OCI-LY1 (cell line): Measurements from ENCODE around the gene BLOC1S1.

Experiments used
- H2AFZ ChIP-seq: fragments of 200-600 bp; sonication (generic), shearing (Covaris generic); 2 replicates; pipeline ENCODE4 v1.6.0; 2014; ENCODE audit warnings: antibody characterized with exemption, mild to moderate bottlenecking, low read length
- H3F3A ChIP-seq: fragments of 200-600 bp; sonication (generic), shearing (Covaris generic); 2 replicates; pipeline ENCODE4 v1.6.0; 2014; ENCODE audit warnings: mild to moderate bottlenecking, antibody characterized with exemption, low read length, moderate library complexity; ENCODE audit not compliant: insufficient read depth
- H3K27ac ChIP-seq: fragments of 200-600 bp; sonication (generic); 2 replicates; pipeline ENCODE4 v1.5.1; 2014; ENCODE audit warnings: low read length, mixed run types, mild to moderate bottlenecking, low read depth; ENCODE audit not compliant: poor library complexity, severe bottlenecking
- H3K27me3 ChIP-seq: fragments of 200-600 bp; sonication (generic); 2 replicates; pipeline ENCODE4 v1.6.0; 2014; ENCODE audit warnings: antibody characterized with exemption, mild to moderate bottlenecking, low read length, moderate library complexity; ENCODE audit not compliant: insufficient read depth
- H3K36me3 ChIP-seq: fragments of 200-600 bp; sonication (generic); 2 replicates; pipeline ENCODE4 v1.6.1; 2014; ENCODE audit warnings: mild to moderate bottlenecking, antibody characterized with exemption, low read length, moderate library complexity, mixed read lengths; ENCODE audit not compliant: insufficient read depth
- H3K4me1 ChIP-seq: fragments of 200-600 bp; sonication (generic); 2 replicates; pipeline ENCODE4 v1.5.1; 2014; ENCODE audit warnings: mild to moderate bottlenecking, low read length, moderate library complexity; ENCODE audit not compliant: insufficient read depth, severe bottlenecking
- H3K4me2 ChIP-seq: fragments of 200-600 bp; sonication (generic), shearing (Covaris generic); 2 replicates; pipeline ENCODE4 v1.6.1; 2014; ENCODE audit warnings: low read length
- H3K4me3 ChIP-seq: fragments of 200-600 bp; sonication (generic); 2 replicates; pipeline ENCODE4 v1.5.1; 2014; ENCODE audit warnings: low read length, low read depth, mild to moderate bottlenecking, mixed read lengths; ENCODE audit not compliant: poor library complexity, severe bottlenecking
- H3K79me2 ChIP-seq: fragments of 200-600 bp; shearing (Covaris generic); 2 replicates; pipeline ENCODE4 v1.6.1; 2016; ENCODE audit warnings: mixed run types, low read length, mixed read lengths; ENCODE audit not compliant: insufficient read depth
- H3K9ac ChIP-seq: fragments of 200-600 bp; sonication (generic), shearing (Covaris generic); 2 replicates; pipeline ENCODE4 v1.6.1; 2014; ENCODE audit warnings: mild to moderate bottlenecking, low read length, mixed read lengths
- H3K9me2 ChIP-seq: fragments of 200-600 bp; sonication (generic), shearing (Covaris generic); 2 replicates; pipeline ENCODE4 v1.6.1; 2014; ENCODE audit warnings: low read depth, mild to moderate bottlenecking, low read length, mixed read lengths
- H3K9me3 ChIP-seq: fragments of 200-600 bp; shearing (Covaris generic); 2 replicates; pipeline ENCODE4 v1.6.1; 2014; ENCODE audit warnings: low read length, mixed read lengths
- H4K20me1 ChIP-seq: fragments of 200-600 bp; sonication (generic), shearing (Covaris generic); 2 replicates; pipeline ENCODE4 v1.6.0; 2016; ENCODE audit warnings: mild to moderate bottlenecking, low read length; ENCODE audit not compliant: insufficient read depth
- CTCF ChIP-seq: fragments of 200-600 bp; sonication (generic), shearing (Covaris generic); IDR thresholded peaks from 2 replicates; pipeline ENCODE4 v1.5.1; 2017; ENCODE audit warnings: mild to moderate bottlenecking, antibody characterized with exemption, low read length, moderate library complexity, mixed read lengths
- EZH2 ChIP-seq: fragments of 200-600 bp; sonication (generic), shearing (Covaris generic); IDR thresholded peaks from 2 replicates; pipeline ENCODE4 v1.8.0; 2017; ENCODE audit warnings: borderline replicate concordance, mixed run types, mild to moderate bottlenecking, antibody characterized with exemption, low read length, moderate library complexity, mixed read lengths

BLOC1S1 gene

GRCh38 chr12:55698241-55698955 is 17.4 kb upstream of the BLOC1S1 start:
- no peaks in the 10 kb centered on the region for H3K4me1 ChIP-seq
- no peaks in the 10 kb centered on the region for H3K79me2 ChIP-seq
- TF ChIP-seq EZH2: no peak
- TF ChIP-seq CTCF: no peak
- H4K20me1 ChIP-seq: no peaks in the 10 kb centered on the region
- H3K4me3 ChIP-seq: no peak overlapping the region
- no peaks in the 10 kb centered on the region for H3F3A ChIP-seq
- no peak overlapping the region for H3K27ac ChIP-seq
- H3K36me3 ChIP-seq: no peaks in the 10 kb centered on the region
- no peak overlapping the region for H3K9ac ChIP-seq
- H3K9me3 ChIP-seq: no peaks in the 10 kb centered on the region
- no peaks in the 10 kb centered on the region for H3K9me2 ChIP-seq
- peaks cover 8% of the 10 kb centered on the region; the same call in 1 of the 2 replicates for H3K27me3 ChIP-seq
- no peak overlapping the region for H2AFZ ChIP-seq
- no peak overlapping the region for H3K4me2 ChIP-seq

- Histone ChIP-seq H3K4me3 (no peak overlapping the region), H3K9me3 (no peaks in the 10 kb centered on the region), H3K36me3 (no peaks in the 10 kb centered on the region), H3F3A (no peaks in the 10 kb centered on the region), H3K27me3 (peaks cover 8% of the 10 kb centered on the region; the same call in 1 of the 2 replicates), H3K9me2 (no peaks in the 10 kb centered on the region), H3K9ac (no peak overlapping the region), H3K79me2 (no peaks in the 10 kb centered on the region), H3K4me2 (no peak overlapping the region), H3K4me1 (no peaks in the 10 kb centered on the region), H4K20me1 (no peaks in the 10 kb centered on the region), H3K27ac (no peak overlapping the region), H2AFZ (no peak overlapping the region)
- no peak for TF ChIP-seq EZH2
- TF ChIP-seq CTCF: no peak
Observed at GRCh38 chr12:55698965-55699364, 16.9 kb upstream of the BLOC1S1 start.

GRCh38 chr12:55699471-55700055 is 16.3 kb upstream of the BLOC1S1 start:
- TF ChIP-seq CTCF: no peak
- TF ChIP-seq EZH2: no peak
- no peak overlapping the region for H3K27ac ChIP-seq
- no peaks in the 10 kb centered on the region for H3K79me2 ChIP-seq
- H3F3A ChIP-seq: no peaks in the 10 kb centered on the region
- H3K4me2 ChIP-seq: no peak overlapping the region
- H2AFZ ChIP-seq: no peak overlapping the region
- H3K4me1 ChIP-seq: no peaks in the 10 kb centered on the region
- H3K9me3 ChIP-seq: no peaks in the 10 kb centered on the region
- no peaks in the 10 kb centered on the region for H3K9me2 ChIP-seq
- no peaks in the 10 kb centered on the region for H3K36me3 ChIP-seq
- no peak overlapping the region for H3K9ac ChIP-seq
- H3K27me3 ChIP-seq: peaks cover 8% of the 10 kb centered on the region; the same call in 1 of the 2 replicates
- no peaks in the 10 kb centered on the region for H4K20me1 ChIP-seq
- no peak overlapping the region for H3K4me3 ChIP-seq
